GM10248 (cell line): ENCODE measurements around the gene FAM180B.

ENCODE experiments used
- CTCF ChIA-PET: fragments of 300-600 bp; sonication (Branson Sonifier 250); formaldehyde crosslinking; extraction: SDS; loops from one replicate; lab custom pipeline; 2021; ENCODE audit warnings: antibody characterized with exemption; lab: Yijun Ruan, JAX
- POLR2A ChIA-PET: fragments of 350-650 bp; sonication (Branson Sonifier 250); formaldehyde crosslinking; extraction: SDS; loops from one replicate; lab custom pipeline; 2020; ENCODE audit warnings: antibody characterized with exemption; lab: Yijun Ruan, JAX
- DNase-seq: peaks from one replicate; pipeline ENCODE4 v3.0.0; 2012; ENCODE audit errors: extremely low spot score
- TF ChIP-seq, protein P1 (sequence below): IDR thresholded peaks from 2 replicates; pipeline ENCODE4 v1.5.1; 2012; ENCODE audit warnings: mild to moderate bottlenecking, low read depth; ENCODE audit errors: extremely low read depth, missing control alignments, control extremely low read depth

The FAM180B gene

DNA sequence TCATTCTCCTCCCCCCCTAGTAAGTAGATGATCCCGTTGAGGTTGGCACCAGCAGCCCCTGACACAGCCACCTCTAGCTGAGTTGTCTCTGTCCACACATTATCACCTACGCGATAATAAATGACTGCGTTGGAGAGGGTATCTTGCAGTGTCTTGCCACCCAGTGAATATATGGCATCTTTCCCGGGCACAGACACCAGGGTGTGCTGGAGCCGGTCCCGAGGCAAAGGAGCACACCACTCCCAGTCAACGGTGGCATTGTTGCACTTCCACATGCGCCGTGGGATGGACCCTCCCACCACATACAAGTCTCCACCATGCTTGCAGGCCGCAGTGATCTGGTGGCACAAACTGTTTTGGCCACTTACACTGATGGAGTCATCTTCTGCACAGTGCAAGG, 13.2 kb upstream of the FAM180B start:
- TF ChIP-seq, protein P1, sequence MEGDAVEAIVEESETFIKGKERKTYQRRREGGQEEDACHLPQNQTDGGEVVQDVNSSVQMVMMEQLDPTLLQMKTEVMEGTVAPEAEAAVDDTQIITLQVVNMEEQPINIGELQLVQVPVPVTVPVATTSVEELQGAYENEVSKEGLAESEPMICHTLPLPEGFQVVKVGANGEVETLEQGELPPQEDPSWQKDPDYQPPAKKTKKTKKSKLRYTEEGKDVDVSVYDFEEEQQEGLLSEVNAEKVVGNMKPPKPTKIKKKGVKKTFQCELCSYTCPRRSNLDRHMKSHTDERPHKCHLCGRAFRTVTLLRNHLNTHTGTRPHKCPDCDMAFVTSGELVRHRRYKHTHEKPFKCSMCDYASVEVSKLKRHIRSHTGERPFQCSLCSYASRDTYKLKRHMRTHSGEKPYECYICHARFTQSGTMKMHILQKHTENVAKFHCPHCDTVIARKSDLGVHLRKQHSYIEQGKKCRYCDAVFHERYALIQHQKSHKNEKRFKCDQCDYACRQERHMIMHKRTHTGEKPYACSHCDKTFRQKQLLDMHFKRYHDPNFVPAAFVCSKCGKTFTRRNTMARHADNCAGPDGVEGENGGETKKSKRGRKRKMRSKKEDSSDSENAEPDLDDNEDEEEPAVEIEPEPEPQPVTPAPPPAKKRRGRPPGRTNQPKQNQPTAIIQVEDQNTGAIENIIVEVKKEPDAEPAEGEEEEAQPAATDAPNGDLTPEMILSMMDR, result no peak
- DNase-seq, result no peak
- POLR2A ChIA-PET, result no interaction called here
- CTCF ChIA-PET, result interaction anchor here (1.4 to 2.0 kb wide), 2 partner anchors 11 to 180 kb away, joined by 3 to 4 read pairs; no protein-coding TSS in a partner anchor

DNA sequence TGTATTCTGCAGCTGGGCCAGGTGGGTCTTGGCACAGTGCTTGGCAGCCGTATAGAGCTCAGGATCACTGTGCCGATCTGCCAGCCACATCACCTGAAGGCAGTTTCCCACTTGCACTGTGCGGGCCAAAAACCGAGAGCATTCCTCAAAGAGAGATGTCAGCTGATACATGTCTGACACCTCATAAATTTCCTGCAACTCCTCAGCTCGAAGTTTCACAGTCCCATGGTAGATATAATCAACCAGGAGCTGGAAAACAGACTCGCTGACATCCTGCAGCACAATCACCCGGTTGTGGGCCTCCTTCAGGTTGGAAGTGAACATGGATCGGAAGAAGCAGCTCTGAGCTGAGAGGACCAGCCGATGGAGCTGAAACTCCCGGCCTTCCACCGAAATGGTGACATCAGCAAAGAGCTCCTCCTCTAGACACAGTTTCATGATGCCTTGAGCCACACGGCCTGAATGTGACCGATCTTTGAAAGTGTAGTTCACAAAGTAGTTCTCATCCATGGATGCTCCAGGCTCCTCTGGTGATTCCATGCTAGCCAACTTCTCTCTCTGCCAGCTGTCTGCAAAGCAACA, 8.9 kb upstream of the FAM180B start:
- TF ChIP-seq, protein P1, result no peak
- DNase-seq, result no peak
- ChIA-PET CTCF (interaction anchor here (1.1 to 3.6 kb wide), 4 partner anchors 11 to 25 kb away, joined by 4 to 24 read pairs (median 5); partner anchors contain the start of gene CELF1), POLR2A (no interaction called here)

DNA sequence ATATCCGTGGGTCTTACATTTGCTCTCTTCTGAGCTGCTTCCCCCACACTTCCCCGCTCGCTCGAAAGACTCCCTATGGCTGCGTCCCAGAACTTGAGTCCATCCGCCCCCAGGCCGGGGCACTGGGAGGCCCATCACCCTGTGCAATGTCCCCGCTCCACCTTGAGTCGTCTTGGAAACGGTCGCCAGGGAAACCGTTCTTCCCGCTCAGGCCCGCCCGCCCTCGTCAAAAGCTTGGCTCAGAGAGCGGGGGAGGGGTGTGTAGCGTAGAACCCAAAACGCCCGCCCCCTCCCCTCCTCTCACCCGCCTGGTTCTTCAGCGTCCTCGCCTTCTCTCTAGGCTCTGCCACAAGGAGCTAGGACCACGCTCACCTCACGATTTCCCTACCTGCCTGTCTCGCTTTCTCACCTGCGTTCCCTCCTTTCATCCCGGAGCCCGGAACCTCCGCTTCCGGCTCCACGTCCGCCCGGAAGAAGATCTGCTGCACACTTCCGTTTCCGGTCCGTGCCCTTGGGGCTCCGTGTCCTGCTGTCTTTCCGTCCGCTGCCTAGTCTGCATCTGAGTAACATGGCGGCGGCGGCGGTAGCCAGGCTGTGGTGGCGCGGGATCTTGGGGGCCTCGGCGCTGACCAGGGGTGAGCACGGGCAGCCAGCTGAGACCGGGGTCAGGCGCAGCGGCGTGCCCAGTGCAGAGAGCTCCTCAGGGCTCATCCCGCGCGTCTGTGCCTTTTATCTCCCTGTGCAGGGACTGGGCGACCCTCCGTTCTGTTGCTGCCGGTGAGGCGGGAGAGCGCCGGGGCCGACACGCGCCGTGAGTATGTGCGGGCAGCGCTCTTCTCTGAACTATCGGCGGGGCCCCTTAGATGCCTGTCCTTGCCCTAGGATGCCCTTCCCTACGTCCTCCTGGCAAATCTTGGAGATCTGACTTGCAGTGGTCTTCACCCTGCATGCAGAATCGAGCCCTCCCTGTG, 7.7 kb upstream of the FAM180B start, which contains the start of the genes KBTBD4 and NDUFS3:
Gene KBTBD4 (minus strand): TSS at position 447 of the 971 bp plus-strand sequence. CDS start 19 bp downstream, at position 428.
Gene NDUFS3 (plus strand): TSS at position 551 of the 971 bp plus-strand sequence. CDS start 18 bp downstream, at position 569.
- TF ChIP-seq, protein P1, result no peak
- ChIA-PET CTCF (interaction anchor here (1.0 to 3.6 kb wide), 6 partner anchors 13 to 401 kb away, joined by 3 to 24 read pairs (median 4); partner anchors contain the start of gene CELF1), POLR2A (interaction anchor here (0.5 to 0.7 kb wide), 3 partner anchors 310 to 971 kb away, joined by 3 to 5 read pairs (median 3); no protein-coding TSS in a partner anchor)
- DNase-seq, result peak; percentile 93

DNA sequence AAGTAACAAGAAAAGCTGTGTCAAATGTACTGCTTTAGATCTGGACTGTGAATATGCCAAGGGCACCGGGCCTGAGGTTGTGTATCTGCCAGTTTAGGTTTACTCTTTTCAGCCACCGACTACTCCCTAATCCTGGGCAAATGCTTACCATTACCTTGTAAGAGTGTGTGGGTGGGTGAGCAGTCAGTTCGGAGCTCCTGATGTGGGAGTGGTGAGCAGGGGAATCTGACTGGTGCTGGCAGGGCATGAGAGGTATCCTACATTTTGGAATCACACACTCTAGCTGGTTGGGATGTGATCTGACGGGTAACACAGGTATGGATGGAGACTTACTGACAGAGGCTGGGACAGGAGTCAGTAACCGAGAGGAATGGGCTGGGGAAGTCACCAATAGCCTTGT, 2.6 kb upstream of the FAM180B start:
- CTCF ChIA-PET, result interaction anchor here (1.4 kb wide), 1 partner anchor 12 kb away, joined by 4 read pairs; no protein-coding TSS in a partner anchor
- TF ChIP-seq, protein P1, result no peak
- POLR2A ChIA-PET, result interaction anchor here (0.7 kb wide), 1 partner anchor 52 kb away, joined by 3 read pairs; no protein-coding TSS in a partner anchor
- DNase-seq, result no peak

DNA sequence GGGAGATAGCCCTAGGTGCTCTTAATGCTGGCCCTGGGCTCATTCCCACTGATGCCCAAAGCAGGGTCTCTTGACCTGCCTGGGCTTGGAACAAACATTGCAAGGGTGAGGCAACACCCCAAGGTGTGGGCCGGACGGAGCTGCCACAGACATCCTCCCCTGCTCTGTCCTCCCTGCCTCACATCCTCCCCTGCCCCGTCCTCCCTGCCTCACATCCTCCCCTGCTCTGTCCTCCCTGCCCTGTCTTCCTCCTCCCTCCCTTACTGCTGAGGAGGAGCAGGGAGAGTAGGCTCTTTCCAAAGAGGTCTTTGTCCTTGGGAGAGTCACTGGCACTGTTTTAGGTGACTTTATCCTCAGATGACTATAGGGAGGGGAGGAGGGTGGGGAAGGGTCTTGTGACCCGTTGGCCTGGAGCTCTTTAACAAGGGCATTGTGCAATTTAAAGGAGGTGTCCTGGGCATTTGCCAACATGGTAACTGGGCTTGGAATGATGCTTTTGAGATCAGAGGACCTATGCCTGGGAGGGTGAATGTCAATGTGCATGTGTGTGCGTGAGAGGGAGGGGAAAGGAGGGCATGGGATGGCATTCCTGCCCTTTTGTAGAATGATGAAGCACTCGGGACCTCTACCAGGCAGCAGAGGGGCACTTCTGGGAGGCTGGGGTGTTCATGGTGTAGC, 700 bp downstream of the FAM180B start:
- TF ChIP-seq, protein P1, result no peak
- ChIA-PET CTCF (interaction anchor here (1.6 to 2.0 kb wide), 2 partner anchors 8 to 10 kb away, joined by 4 to 8 read pairs; no protein-coding TSS in a partner anchor), POLR2A (no interaction called here)
- DNase-seq, result no peak
